HepG2 (cell line): ENCODE results near the gene KIF19. TPM values are rescaled to one million over a fixed set of nuclear protein-coding genes. Genes with fewer than 3 reads are reported as not detected.

Source experiments
- AFF4 ChIP-seq: sonication (generic); formaldehyde crosslinking; IDR thresholded peaks from 2 replicates; pipeline ENCODE4 v1.4.0; 2020; ENCODE audit warnings: missing genetic modification reagents
- FOXP4 ChIP-seq: sonication (generic); formaldehyde crosslinking; IDR thresholded peaks from 2 replicates; pipeline ENCODE4 v1.4.0; 2020; ENCODE audit warnings: missing genetic modification reagents
- GZF1 ChIP-seq: sonication (generic); formaldehyde crosslinking; IDR thresholded peaks from 2 replicates; pipeline ENCODE4 v1.5.1; 2020; ENCODE audit warnings: mild to moderate bottlenecking, missing genetic modification reagents
- KIAA2018 ChIP-seq: sonication (generic); formaldehyde crosslinking; IDR thresholded peaks from 2 replicates; pipeline ENCODE4 v1.5.0; 2020; ENCODE audit warnings: mild to moderate bottlenecking, missing genetic modification reagents, borderline replicate concordance
- MAFF ChIP-seq: IDR thresholded peaks from 2 replicates; pipeline ENCODE4 v1.6.1; 2011; ENCODE audit warnings: low read depth, low read length, improper control_type of control experiment
- NFIB ChIP-seq: sonication (generic); formaldehyde crosslinking; IDR thresholded peaks from 2 replicates; pipeline ENCODE4 v1.9.0; 2021; ENCODE audit warnings: missing genetic modification reagents, mild to moderate bottlenecking, borderline replicate concordance
- RARG ChIP-seq: sonication (generic); formaldehyde crosslinking; IDR thresholded peaks from 2 replicates; pipeline ENCODE4 v1.4.0; 2020; ENCODE audit warnings: low read depth, mild to moderate bottlenecking, missing genetic modification reagents
- RFX5 ChIP-seq: IDR thresholded peaks from 2 replicates; pipeline ENCODE4 v1.6.1; 2011; ENCODE audit warnings: low read depth, low read length, improper control_type of control experiment
- SMAD3 ChIP-seq: sonication (generic); formaldehyde crosslinking; IDR thresholded peaks from 2 replicates; pipeline ENCODE4 v1.4.0; 2020; ENCODE audit warnings: missing genetic modification reagents
- SOX6 ChIP-seq, 2 experiments: fragments of 450-650 bp in 1 of 2; sonication (generic) in 1 of 2; formaldehyde crosslinking in 1 of 2; IDR thresholded peaks; 2 replicates each; pipeline versions ENCODE4 v1.4.0 to v1.6.1; 2017 to 2020; ENCODE audit warnings: antibody characterized with exemption in 1 of 2, mild to moderate bottlenecking in 1 of 2, missing genetic modification reagents in 1 of 2
- THAP11 ChIP-seq: IDR thresholded peaks from 2 replicates; pipeline ENCODE4 v1.6.1; 2016; ENCODE audit warnings: missing biosample characterization, missing genetic modification reagents
- ZNF549 ChIP-seq: sonication (generic); formaldehyde crosslinking; IDR thresholded peaks from 2 replicates; pipeline ENCODE4 v1.5.0; 2020; ENCODE audit warnings: missing genetic modification reagents
- ZNF597 ChIP-seq: sonication (generic); formaldehyde crosslinking; IDR thresholded peaks from 2 replicates; pipeline ENCODE4 v1.5.0; 2020; ENCODE audit warnings: missing genetic modification reagents
- polyA plus RNA-seq, 8 experiments: library from polyadenylated mRNA; depleted of rRNA in 3 of 8; stranded (reverse) in 7 of 8; unstranded in 1 of 8; fragments of >200 nt; fragmentation: Illumina TruSeq in 4 of 8; extraction: Trizol in 4 of 8; gene quantifications; 2 replicates each; pipeline versions ENCODE4 v1.2.1 to v1.2.3, GENCODE V29; 2011 to 2016; ENCODE audit warnings: low read depth in 4 of 8, missing spikeins in 1 of 8, mixed read lengths in 1 of 8; ENCODE audit not compliant: insufficient read depth in 1 of 8
- total RNA-seq, 5 experiments: library from RNA; depleted of rRNA; stranded (reverse); fragments of >200 nt; fragmentation: Illumina TruSeq; extraction: Trizol; gene quantifications; 2 replicates each; pipeline ENCODE4 v1.2.3, GENCODE V29; 2016; ENCODE audit warnings: low read depth in 1 of 5

KIF19 gene
- total and polyA plus RNA-seq, 2 of the 13 experiments (the other 11 are each of a cell fraction or from before 2014, with no cell fraction given): not detected

- TF ChIP-seq KIAA2018 (CRISPR knock-in tag) (no peak), RARG (CRISPR knock-in tag) (no peak), AFF4 (CRISPR knock-in tag) (no peak), NFIB (CRISPR knock-in tag) (no peak), MAFF (peak; percentile 42; the same call in 1 of the 2 replicates), ZNF549 (CRISPR knock-in tag) (no peak), SMAD3 (no peak), ZNF597 (CRISPR knock-in tag) (no peak), SOX6 (IDR thresholded peaks at IDR 0.05) (no peak), SOX6 (CRISPR knock-in tag; IDR thresholded peaks at IDR 0.05) (peak; percentile 86), RFX5 (no peak), GZF1 (CRISPR knock-in tag) (no peak), THAP11 (CRISPR knock-in tag) (peak; percentile 89), FOXP4 (CRISPR knock-in tag) (peak; percentile 94)
Measured at GRCh38 chr17:74373838-74374606, 48.0 kb downstream of the KIF19 start (continued).
